MM.1S (cell line): ENCODE data around the gene BTBD6.

Source experiments
- DNase-seq: peaks from one replicate; pipeline ENCODE4 v3.0.0-alpha.2; 2015
- H2AFZ ChIP-seq: fragments of 300-600 bp; sonication (generic); 2 replicates; pipeline ENCODE4 v1.6.0; 2016; ENCODE audit warnings: antibody characterized with exemption, low read length
- H3F3A ChIP-seq: fragments of 300-600 bp; sonication (generic); 2 replicates; pipeline ENCODE4 v1.6.1; 2016; ENCODE audit warnings: mild to moderate bottlenecking, antibody characterized with exemption, low read length, moderate library complexity, mixed read lengths; ENCODE audit not compliant: insufficient read depth
- H3K27ac ChIP-seq: fragments of 300-600 bp; sonication (generic); 2 replicates; pipeline ENCODE4 v1.5.1; 2016; ENCODE audit warnings: mild to moderate bottlenecking, low read length
- H3K27me3 ChIP-seq: fragments of 300-600 bp; sonication (generic); replicated peaks from 2 replicates; pipeline ENCODE4 v1.6.0; 2016; ENCODE audit warnings: low read length; ENCODE audit not compliant: insufficient read depth
- H3K36me3 ChIP-seq: fragments of 300-600 bp; sonication (generic); replicated peaks from 2 replicates; pipeline ENCODE4 v1.6.1; 2016; ENCODE audit warnings: mild to moderate bottlenecking, low read length, mixed read lengths; ENCODE audit not compliant: insufficient read depth
- H3K4me1 ChIP-seq: fragments of 300-600 bp; sonication (generic); 2 replicates; pipeline ENCODE4 v1.6.1; 2016; ENCODE audit warnings: low read length, mixed read lengths
- H3K4me2 ChIP-seq: fragments of 300-600 bp; sonication (generic); 2 replicates; pipeline ENCODE4 v1.6.0; 2016; ENCODE audit warnings: low read depth, low read length
- H3K4me3 ChIP-seq: fragments of 300-600 bp; sonication (generic); 2 replicates; pipeline ENCODE4 v1.5.1; 2016; ENCODE audit warnings: low read length, mixed read lengths
- H3K79me2 ChIP-seq: fragments of 300-600 bp; sonication (generic); 2 replicates; pipeline ENCODE4 v1.6.1; 2016; ENCODE audit warnings: mixed run types, low read length, mixed read lengths
- H3K9ac ChIP-seq: fragments of 300-600 bp; sonication (generic); 2 replicates; pipeline ENCODE4 v1.6.1; 2016; ENCODE audit warnings: low read length, mixed read lengths
- H3K9me2 ChIP-seq: fragments of 300-600 bp; sonication (generic); replicated peaks from 2 replicates; pipeline ENCODE4 v1.6.1; 2016; ENCODE audit warnings: mild to moderate bottlenecking, low read length, mixed read lengths; ENCODE audit not compliant: insufficient read depth
- H3K9me3 ChIP-seq: fragments of 300-600 bp; sonication (generic); replicated peaks from 2 replicates; pipeline ENCODE4 v1.6.1; 2016; ENCODE audit warnings: mild to moderate bottlenecking, low read length, mixed read lengths; ENCODE audit not compliant: insufficient read depth
- H4K20me1 ChIP-seq: fragments of 300-600 bp; sonication (generic); 2 replicates; pipeline ENCODE4 v1.6.1; 2016; ENCODE audit warnings: mild to moderate bottlenecking, low read length, moderate library complexity, mixed read lengths; ENCODE audit not compliant: insufficient read depth
- CTCF ChIP-seq: fragments of 300-600 bp; sonication (generic); IDR thresholded peaks from 2 replicates; pipeline ENCODE4 v1.5.1; 2016; ENCODE audit warnings: antibody characterized with exemption, low read length, mixed read lengths
- EZH2 ChIP-seq: fragments of 300-600 bp; sonication (generic); optimal IDR thresholded peaks from 2 replicates; pipeline ENCODE3; 2017; ENCODE audit warnings: low read depth, mild to moderate bottlenecking, antibody characterized with exemption, low read length, mixed read lengths
- EZH2phosphoT487 ChIP-seq: fragments of 300-600 bp; sonication (generic); IDR thresholded peaks from 2 replicates; pipeline ENCODE4 v1.6.1; 2018; ENCODE audit warnings: antibody characterized with exemption, low read length

BTBD6 gene

GRCh38 chr14:105208738-105209075 is 39.6 kb upstream of the BTBD6 start:
- H3K9me2 ChIP-seq = no peaks in the 10 kb centered on the region
- H3K9ac ChIP-seq = no peak overlapping the region
- no peaks in the 10 kb centered on the region for H3K4me1 ChIP-seq
- no peak overlapping the region for H3K4me3 ChIP-seq
- no peak overlapping the region for H3K27ac ChIP-seq
- no peaks in the 10 kb centered on the region for H3K27me3 ChIP-seq
- DNase-seq = no peak
- H2AFZ ChIP-seq = no peak overlapping the region
- TF ChIP-seq EZH2phosphoT487 = no peak
- TF ChIP-seq CTCF = no peak
- no peak for TF ChIP-seq EZH2
- no peak overlapping the region for H3K4me2 ChIP-seq
- no peaks in the 10 kb centered on the region for H3K79me2 ChIP-seq
- H3K9me3 ChIP-seq = no peaks in the 10 kb centered on the region
- no peaks in the 10 kb centered on the region for H3F3A ChIP-seq
- H4K20me1 ChIP-seq = no peaks in the 10 kb centered on the region
- no peaks in the 10 kb centered on the region for H3K36me3 ChIP-seq

- Histone ChIP-seq H2AFZ (no peak overlapping the region), H3K4me2 (no peak overlapping the region), H3K9ac (no peak overlapping the region), H3K4me1 (no peaks in the 10 kb centered on the region), H3K9me3 (no peaks in the 10 kb centered on the region), H4K20me1 (no peaks in the 10 kb centered on the region), H3K9me2 (no peaks in the 10 kb centered on the region), H3K79me2 (no peaks in the 10 kb centered on the region), H3K27me3 (no peaks in the 10 kb centered on the region), H3K4me3 (no peak overlapping the region), H3K36me3 (no peaks in the 10 kb centered on the region), H3F3A (no peaks in the 10 kb centered on the region), H3K27ac (no peak overlapping the region)
- DNase-seq = no peak
- TF ChIP-seq EZH2phosphoT487 = no peak
- no peak for TF ChIP-seq EZH2
- no peak for TF ChIP-seq CTCF
Measured at GRCh38 chr14:105209091-105209490, 39.2 kb upstream of the BTBD6 start.

- H3K27ac ChIP-seq = no peak overlapping the region
- H3K79me2 ChIP-seq = no peaks in the 10 kb centered on the region
- no peaks in the 10 kb centered on the region for H3K4me1 ChIP-seq
- H3K36me3 ChIP-seq = no peaks in the 10 kb centered on the region
- H3F3A ChIP-seq = no peaks in the 10 kb centered on the region
- H2AFZ ChIP-seq = no peak overlapping the region
- H3K4me3 ChIP-seq = no peak overlapping the region
- TF ChIP-seq CTCF (no peak), EZH2 (no peak), EZH2phosphoT487 (no peak)
- no peaks in the 10 kb centered on the region for H3K9me2 ChIP-seq
- no peaks in the 10 kb centered on the region for H3K9me3 ChIP-seq
- H3K9ac ChIP-seq = no peak overlapping the region
- no peak for DNase-seq
- no peak overlapping the region for H3K4me2 ChIP-seq
- no peaks in the 10 kb centered on the region for H3K27me3 ChIP-seq
- no peaks in the 10 kb centered on the region for H4K20me1 ChIP-seq
Measured at GRCh38 chr14:105209646-105210045, 38.7 kb upstream of the BTBD6 start.
